HL-60 (cell line): ENCODE results near the gene ADIPOR2.

ENCODE experiments used
- CTCF ChIP-seq: IDR thresholded peaks from one replicate; pipeline ENCODE4 v1.5.1; 2011; ENCODE audit warnings: low read length, control low read depth, inconsistent platforms; ENCODE audit not compliant: insufficient read depth
- GABPA ChIP-seq: IDR thresholded peaks from 2 replicates; pipeline ENCODE4 v1.6.1; 2012; ENCODE audit warnings: low read depth
- POLR2AphosphoS5 ChIP-seq: IDR thresholded peaks from 2 replicates; pipeline ENCODE4 v1.6.1; 2012; ENCODE audit warnings: low read depth

- TF ChIP-seq CTCF (no peak), GABPA (no peak), POLR2AphosphoS5 (no peak)
Measured at GRCh38 chr12:1799882-1800400, 109.1 kb downstream of the ADIPOR2 start.
